ENCODE data around the gene LILRB5.
"Not testable (repeated sequence)": the region's sequence is repeated elsewhere in the genome, so short reads cannot be mapped to it uniquely, and the experiment has no call there.

Gene LILRB5

DNA sequence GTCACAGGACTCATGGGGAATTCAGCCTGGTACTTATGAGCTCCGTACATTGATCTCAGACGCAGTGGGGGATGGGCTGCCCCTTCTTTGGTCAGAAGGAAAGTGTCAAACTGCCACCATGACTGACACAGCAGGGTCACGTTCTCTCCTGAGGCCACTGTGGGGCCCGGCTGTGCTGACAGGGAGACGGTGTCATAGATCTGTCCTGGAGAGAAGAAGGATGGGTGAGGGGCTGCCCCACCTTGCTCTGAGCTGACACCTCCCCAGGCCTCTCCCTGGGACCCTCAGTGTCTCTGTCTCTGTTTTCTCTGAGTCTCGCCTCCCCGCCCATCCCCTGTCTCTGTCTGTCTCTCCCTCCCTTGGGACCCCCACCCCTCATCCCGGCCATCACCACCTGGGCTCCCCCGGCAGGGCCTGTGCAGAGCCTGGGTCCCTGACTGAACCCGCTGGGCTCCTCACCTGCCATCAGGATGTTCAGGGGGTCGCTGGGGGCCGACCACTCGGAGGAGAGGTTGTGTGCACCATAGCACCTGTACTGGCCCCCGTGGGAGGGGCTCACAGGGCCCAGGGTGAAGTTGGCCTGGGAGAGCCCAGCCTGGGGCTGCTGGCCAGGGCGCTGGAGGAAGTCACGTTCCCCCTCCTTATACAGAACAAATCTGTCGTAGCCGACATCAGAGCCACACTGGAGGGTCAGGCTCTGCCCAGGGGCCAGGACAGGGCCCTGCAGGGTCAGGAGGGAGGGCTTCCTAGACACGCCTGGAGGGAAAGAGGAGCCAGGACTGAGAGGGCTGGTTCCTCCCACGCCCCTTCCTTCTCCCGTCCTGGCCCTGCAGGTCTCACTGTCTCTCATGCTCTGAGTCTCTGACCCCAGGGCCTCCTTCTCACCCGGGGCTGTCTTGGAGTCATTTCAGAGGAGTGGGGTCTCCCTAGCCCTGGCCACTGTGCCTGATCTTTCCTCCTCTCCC, 16.4 kb downstream of the LILRB5 start:
- not testable (repeated sequence) for DNase-seq

DNA sequence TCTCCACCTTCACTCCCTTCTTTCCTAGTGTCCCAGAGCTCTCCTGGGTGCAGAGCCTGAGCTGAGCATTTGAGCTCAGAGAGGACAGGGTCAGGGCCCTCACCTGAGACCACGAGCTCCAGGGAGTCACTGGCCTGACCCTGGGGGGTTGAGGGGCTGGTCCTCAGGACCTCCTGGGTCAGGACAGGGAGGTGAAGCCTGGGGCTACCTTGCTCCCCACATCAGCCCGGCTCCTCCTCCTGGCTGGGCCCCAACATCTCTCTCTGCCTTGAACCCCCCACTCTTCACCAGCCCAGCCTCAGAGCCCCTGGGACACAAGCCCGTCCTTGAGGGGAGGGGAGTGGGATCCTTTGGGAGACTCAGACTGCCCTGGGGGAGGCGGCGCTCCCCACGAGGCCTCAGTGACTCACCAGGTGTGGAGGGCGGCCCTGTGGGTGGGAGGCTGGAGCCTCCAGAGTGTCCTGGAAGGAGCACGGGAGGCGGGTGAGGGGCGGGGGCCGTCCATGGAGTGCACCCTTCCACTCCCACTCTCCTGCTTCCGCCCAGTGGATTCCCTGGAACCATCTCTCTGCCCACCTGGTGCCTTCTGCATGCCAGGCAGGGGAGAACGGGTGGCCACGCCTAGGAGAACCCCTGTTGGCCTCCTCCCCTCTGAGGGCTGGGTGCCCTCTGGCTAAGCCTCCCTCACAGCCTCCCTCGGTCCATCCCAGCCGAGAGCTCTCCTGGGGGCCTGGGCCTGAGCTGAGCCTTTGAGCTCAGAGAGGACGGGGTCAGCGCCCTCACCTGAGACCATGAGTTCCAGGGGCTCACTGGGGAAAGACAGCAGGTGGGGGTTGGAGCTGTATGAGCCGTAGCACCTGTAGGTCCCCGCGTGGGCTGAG, 17.3 kb downstream of the LILRB5 start:
- DNase-seq, result not testable (repeated sequence)

DNA sequence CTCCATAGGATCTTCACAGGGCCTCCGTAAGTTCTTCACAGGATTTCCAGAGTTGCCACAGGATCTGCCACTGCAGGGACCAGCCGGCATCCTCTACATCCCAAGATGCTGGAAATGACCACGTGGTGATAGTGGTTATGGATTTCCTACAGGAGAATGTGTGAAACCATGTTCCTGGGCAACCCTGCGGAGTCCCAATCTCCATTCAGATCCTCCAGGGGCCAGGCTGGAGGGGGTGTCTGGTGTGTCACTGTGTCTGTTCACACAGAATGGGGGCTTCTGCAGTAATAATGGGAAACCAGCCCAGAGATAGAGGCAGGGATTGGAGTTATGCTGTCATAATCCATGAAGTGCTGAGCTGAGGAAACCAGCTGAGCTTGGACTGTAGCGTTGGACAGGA, 23.1 kb downstream of the LILRB5 start:
- no peak for DNase-seq

DNA sequence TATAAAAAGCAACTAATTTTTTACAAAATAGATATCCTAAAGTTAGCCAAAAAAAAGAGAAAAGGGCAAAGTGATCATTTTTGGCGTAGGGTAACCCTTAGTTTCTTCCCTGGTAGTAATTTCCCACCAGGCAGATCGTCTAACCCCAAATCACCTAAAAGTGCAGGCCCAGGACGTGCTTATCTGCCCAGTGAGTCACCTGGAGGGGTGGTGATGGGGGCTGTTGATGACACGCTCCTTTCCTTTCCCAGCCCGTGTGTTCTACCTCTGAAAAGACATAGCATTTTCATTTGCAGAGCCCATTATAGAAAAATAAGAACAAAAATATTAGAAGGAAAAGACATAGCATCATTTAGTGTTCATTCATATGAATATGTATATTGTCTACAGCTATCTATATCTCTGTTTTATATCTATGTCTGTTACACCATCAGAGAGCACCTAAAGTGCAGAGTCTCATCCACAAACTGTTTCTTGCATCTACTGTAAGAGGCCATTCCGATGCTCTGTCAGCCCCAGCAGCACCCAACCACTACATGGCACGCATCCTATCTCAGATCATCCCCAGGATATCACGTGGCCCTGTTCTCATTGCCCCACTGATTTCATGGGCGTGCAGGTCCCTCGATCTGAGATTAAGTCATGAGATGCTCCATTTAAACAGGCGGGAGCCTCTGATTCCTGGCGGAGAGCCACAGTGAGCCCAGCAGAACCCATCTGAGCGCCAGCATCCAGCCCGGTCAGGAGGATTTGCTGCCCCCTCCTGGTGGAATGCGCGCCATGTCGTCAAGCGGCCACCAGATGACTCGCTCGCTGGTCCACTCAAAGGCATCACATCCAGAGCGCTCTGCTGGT, 25.8 kb downstream of the LILRB5 start:
- DNase-seq, result peak; percentile 71

DNA sequence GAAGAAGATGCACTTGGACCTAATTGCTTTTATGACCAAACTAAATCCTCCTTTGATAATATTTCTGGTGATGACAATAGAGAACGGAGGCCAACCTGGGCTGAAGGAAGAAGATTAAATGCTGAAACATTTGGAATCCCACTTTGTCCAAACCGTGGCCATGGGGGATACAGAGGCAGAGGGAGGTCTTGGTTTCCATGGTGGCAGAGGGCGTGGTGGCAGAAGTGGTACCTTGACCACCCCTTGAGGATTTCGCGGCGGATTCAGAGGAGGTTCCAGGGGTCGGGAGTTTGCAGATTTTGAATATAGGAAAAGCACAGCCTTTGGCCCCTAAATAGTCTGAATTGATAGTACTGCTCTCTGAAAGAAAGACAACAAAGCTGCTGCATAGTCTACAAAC, 27.0 kb downstream of the LILRB5 start:
- no peak for DNase-seq

DNA sequence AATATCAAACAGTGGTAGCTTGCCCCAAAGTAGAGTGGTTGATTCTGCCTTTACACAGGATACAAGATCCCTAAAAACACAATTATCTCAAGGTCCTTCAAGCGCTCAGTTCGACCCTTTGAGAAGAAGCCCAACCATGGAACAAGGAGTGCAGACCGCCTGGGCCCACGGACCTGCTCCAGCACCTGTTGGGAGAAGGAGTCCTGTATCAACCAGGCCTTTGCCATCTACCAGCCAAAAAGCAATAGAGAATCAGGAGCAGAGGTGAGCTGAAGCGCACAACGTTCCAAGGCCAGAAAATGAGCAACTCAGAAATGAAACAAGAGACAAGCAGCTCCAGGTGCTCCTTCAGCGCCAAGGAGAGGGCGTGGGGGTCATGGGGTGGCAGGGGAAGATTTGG, 27.9 kb downstream of the LILRB5 start:
- DNase-seq, result no peak

DNA sequence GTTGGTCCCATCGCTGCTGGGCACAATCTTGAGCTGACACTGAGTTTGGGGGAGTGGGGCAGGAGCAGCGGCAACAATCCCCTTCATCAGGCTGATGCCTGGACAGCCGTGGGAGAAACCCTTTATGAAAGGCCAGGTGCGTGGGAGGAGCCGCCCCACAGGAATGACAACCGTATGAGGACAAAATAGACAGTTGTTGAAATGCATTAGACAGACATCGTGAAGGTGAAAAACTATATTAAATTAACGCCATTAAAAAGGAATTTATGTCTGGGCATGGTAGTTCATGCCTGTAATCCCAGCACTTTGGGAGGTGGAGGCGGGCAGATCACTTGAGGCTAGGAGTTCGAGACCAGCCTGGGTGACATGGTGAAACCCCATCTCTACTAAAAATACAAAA, 32.5 kb downstream of the LILRB5 start:
- DNase-seq, result not testable (repeated sequence)

DNA sequence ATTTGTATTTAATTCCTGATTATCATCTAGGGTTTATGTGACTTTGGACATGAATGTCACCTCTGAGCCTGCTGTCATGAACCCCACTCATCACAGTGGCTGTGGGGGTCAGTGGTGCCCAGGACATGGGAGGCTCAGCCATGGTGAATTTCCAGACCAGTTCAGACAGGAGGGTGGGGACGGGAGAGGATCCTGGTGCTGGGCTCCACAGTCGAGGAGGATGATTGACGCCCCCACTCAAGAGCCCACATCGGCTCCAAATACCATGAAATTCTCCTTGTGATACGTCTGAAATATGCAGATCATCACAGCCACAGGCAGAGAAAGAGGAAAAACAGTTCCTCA, 33.2 kb downstream of the LILRB5 start:
- not testable (repeated sequence) for DNase-seq

DNA sequence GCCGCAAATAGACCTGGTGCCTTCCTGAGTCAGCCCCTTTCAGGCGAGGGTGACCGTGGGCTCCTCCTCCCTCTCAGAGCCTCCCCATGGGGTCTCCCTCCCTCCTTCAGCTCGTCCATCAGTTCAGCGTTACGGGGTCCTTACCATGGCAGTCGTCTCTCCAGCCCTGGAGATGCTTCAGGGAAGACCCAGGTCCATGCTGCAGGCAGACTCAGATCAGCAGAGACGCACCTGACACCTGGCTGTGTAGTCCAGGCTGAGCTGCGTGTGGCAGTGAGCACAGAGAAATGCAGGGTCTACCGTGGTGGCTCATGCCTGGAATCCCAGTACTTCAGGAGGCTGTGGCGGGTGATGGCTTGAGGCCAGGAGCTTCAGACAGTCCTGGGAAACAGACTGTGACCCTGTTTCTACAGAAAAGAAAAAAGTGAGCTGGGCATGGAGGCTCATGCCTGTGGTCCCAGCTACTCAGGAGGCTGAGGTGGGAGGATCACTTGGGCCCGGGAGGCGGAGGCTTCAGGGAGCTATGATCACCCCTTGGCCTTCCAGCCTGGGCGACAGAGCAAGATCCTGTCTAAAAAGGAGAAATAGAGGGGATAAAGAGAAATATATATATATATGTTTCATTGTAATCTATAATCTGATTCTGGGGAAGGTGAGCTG, 33.7 kb downstream of the LILRB5 start:
- not testable (repeated sequence) for DNase-seq

DNA sequence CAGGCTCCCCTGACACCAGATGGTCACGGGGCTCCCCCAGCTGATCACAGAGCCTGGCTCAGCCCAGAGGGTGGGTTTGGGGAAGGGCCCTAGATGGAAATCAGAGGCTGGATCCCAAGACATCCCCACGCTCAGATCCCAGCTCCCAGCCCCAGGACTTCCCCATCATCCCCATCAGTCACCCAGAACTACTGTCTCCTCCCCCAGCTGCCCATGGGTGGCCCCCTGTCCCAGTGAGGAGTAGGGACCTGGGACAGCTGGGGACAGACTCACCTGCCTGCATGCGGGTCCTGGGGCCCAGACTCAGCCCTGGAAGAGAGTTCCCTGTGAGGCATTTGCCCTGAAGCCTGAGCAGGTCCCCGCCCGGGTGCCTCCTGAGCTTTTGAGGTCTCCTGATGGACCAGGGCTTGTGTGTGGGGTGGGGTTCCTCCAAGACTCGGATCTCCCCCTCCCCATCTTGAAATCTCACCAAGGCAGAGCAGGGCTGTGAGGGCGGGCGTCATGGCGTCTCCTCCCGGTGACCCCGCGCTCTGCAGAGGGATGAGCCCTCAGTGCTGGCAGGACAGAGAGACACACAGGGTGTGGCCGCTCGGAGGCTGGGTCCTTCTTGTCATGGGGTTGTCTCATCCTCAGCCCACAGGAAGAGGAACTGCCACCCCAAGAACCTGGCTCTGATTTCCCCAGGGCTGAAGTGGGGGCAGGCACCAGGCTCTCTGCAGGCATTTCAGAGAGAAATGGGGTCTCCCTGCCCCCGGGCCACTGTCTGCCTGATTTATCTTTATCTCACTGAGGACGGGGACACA, 34.4 kb downstream of the LILRB5 start, which contains the start of gene LILRB3:
LILRB3 (minus strand) TSS at position 534 of the 803 bp plus-strand sequence; CDS start at position 503, 31 bp downstream.
- DNase-seq, result not testable (repeated sequence)

DNA sequence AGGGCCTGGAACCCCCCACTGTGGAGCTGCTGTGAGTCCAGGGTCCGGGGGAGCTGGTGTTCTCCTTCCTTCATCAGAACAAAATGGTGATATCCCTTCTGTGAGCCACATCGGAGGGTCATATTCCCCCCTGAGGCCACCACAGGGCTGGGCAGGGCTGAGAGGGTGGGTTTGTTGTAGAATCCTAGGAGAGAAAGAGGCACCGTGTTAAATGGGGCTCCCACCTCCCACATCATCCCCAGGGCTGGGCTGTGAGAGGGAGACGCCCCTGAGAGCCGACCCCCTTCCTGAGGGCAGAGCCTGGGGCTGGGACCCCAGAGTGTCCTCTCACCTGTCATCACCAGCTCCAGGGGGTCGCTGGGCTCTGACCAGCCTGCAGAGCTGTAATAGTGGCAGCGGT, 35.1 kb downstream of the LILRB5 start:
- not testable (repeated sequence) for DNase-seq

DNA sequence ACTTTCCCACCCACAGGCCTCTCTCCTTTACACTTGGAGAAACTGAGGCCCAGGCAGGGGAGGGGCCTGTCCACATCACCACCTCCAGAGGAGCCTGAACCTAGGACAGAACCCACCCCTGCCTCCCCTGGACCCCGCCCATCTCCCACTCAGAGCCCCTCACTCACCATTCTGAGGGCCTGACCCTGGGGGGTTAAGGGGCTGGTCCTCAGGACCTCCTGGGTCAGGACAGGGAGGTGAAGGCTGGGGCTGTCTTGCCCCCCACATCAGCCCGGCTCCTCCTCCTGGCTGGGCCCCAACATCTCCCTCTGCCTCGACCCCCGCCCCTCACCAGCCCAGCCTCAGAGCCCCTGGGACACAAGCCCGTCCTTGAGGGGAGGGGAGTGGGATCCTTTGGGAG, 37.4 kb downstream of the LILRB5 start:
- DNase-seq, result not testable (repeated sequence)

DNA sequence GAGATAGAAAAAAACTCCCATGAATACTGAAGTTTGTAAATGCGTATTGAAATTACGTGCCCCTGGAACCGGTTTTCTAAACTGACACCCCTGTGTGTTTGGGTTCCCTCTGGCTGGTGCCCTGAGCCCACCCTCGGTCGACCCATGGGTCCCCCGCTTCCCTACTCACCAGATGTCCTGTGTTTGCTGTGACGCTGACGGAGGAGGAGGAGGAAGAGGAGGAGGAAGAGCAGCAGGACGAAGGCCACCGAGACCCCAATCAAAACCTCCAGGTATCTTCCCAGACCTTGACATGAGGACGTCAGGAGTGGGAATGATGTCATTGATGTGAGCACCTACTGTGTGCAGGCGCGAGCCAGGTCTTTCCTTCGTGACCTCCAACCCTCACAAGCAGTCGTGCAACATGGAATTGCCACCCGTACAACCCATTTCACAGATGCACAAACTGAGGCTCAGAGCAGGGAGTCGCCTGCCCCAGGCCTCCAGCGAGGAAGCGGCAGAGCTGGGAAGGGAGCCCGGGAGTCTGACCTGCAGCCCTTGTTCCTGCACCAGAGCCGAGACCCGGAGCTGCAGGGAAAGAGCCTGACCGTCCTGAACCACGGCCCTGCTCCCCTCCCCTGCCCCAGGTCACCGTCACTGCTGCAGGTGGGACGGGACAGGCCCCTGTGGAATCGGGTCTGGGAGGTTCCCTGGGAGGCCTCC, 38.0 kb downstream of the LILRB5 start:
- no peak for DNase-seq

DNA sequence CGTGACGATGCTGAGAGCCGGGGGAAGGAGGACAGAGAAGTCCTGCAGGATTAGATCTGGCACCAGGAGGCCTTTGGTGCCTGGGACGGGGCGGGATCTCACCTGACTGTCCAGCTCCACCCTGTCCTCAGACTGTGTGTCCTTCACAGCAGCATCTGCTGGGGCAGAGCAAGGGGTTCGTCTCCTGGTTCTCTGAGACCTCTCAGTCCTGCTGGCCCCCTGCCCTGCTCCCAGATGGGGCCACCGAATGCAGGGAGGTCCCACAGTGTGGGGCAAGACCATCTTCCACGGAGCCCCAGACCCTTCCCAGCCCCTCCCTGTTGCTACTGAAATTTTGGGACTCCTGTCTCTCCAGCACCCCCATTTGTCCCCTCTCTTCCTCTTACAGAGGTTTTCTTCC, 38.8 kb downstream of the LILRB5 start:
- DNase-seq, result no peak

DNA sequence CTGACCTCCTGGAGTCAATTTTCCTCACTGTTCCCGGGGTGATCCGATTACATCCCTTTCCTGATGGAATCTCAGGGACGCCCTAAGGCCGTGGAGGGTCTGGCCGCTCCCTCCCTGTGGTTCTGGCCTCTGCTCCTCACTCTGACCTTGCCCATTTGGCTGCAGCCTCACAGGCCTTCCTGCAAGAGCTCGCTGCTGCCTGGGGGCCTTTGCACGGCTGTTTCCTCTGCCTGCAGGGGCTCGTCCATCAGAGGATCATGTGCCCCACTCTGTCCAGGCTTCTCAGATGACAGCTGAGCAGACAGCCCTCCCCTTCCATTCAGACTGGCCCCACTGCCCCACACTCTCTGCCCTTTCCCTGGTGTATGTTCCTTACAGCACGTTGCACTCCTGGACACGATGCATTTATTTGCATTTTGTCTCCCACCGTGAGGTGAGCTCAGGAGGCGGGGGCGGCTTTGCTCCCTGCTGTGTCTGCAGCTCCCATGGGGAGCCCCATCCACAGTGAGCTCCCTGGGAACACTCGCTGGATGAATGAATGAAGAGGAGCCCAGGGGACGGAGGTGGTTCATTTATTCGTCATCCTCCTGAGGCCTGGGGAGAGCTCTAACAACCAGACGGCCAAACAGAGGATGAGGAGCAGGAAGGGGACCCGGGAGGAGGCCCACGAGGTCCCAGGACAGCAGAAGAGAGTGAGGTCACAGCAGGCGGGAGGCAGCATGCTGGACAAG, 39.4 kb downstream of the LILRB5 start:
- DNase-seq, result not testable (repeated sequence)

DNA sequence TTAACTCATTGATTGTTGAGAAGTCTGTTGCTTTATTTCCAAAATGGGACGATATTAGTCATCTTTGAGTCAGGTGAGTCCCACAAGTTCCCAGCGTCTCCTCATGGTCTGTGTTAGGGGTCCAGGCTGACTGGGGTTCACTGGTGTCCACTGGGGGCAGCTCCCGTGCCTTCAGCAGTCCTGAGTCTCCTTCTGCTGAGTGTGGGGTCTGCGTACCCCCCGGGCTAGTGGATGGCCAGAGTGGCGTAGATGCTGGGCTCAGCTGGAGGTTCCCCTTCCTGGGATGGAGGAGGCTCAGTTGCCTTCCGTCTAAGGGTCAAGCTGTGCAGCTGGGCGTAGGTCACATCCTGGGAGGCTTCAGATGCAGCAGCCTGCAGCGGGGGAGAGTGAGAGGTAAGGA, 40.2 kb downstream of the LILRB5 start:
- no peak for DNase-seq

DNA sequence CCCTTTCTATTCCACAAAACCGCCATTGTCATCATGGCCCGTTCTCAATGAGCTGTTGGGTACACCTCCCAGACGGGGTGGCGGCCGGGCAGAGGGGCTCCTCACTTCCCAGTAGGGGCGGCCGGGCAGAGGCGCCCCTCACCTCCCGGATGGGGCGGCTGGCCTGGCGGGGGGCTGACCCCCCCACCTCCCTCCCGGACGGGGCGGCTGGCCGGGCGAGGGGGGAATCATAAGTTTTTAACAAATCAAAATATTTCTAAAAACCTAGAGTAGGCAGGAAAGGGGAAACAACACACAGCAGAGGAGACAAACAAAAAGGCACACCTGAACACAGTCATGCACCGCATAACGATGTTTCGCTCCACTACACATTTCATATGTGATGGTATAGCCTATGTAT, 42.3 kb downstream of the LILRB5 start:
- not testable (repeated sequence) for DNase-seq

DNA sequence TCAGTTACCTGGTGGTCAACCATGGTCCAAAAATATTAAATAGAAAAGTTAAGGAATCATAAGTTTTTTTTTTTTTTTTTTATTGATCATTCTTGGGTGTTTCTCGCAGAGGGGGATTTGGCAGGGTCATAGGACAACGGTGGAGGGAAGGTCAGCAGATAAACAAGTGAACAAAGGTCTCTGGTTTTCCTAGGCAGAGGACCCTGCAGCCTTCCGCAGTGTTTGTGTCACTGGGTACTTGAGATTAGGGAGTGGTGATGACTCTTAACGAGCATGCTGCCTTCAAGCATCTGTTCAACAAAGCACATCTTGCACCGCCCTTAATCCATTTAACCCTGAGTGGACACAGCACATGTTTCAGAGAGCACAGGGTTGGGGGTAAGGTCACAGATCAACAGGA, 42.9 kb downstream of the LILRB5 start:
- not testable (repeated sequence) for DNase-seq

DNA sequence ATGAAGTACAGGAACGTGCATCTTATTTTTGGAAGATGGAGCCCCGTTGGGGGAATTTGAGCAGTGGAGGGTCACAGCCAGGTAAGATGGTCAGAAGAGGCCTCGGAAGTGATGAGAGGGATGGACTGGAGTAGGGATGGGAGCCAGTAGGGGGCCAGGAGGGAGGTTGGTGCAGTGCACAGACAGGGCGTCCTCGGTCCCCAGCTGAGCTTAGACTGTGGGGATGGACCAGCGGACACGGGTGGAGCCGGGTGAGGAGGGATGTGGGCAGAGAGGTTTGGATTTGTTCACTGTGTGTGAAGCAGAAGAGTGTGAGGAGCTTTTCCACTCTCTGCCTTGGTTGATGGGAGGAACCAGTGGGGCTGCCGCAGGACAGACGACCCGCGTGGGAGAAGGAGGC, 45.8 kb downstream of the LILRB5 start:
- no peak for DNase-seq
